Thoracic aorta (tissue), 2 donors: ENCODE data around the gene LDLRAD3. TPM values are rescaled to one million over a fixed set of nuclear protein-coding genes. Genes with fewer than 3 reads are reported as not detected.

Experiments used
- ATAC-seq: fragments of 150-250 bp; one replicate; pipeline ENCODE4 v1.8.0; 2017; ENCODE audit warnings: low read depth; ENCODE audit not compliant: insufficient number of reproducible peaks, low FRiP score
- DNase-seq: peaks from one replicate; pipeline ENCODE4 v3.0.0-alpha.2; 2020; ENCODE audit warnings: low spot score
- H3K27ac ChIP-seq, 2 donors: fragments of 200-600 bp; sonication (generic); 1 replicate in 1 of 2; 2 replicates in 1 of 2; pipeline ENCODE4 v1.5.1; 2016; ENCODE audit warnings: mild to moderate bottlenecking in 2 of 2, moderate library complexity in 2 of 2
- H3K27me3 ChIP-seq: fragments of 200-600 bp; sonication (generic); replicated peaks from 2 replicates; pipeline ENCODE4 v1.6.0; 2016; ENCODE audit warnings: mild to moderate bottlenecking; ENCODE audit not compliant: insufficient read depth
- H3K36me3 ChIP-seq: fragments of 200-600 bp; sonication (generic); one replicate; pipeline ENCODE4 v1.5.1; 2016
- H3K4me1 ChIP-seq, 2 donors: fragments of 200-600 bp; sonication (generic); 1 replicate in 1 of 2; 2 replicates in 1 of 2; pipeline versions ENCODE4 v1.5.1 to v1.6.0; 2016; ENCODE audit warnings: low read depth in 2 of 2, mild to moderate bottlenecking in 1 of 2; ENCODE audit not compliant: control insufficient read depth in 1 of 2
- H3K4me3 ChIP-seq: fragments of 200-600 bp; sonication (generic); 2 replicates; pipeline ENCODE4 v1.5.1; 2016; ENCODE audit warnings: mild to moderate bottlenecking
- H3K9me3 ChIP-seq: fragments of 200-600 bp; sonication (generic); 2 replicates; pipeline ENCODE4 v1.5.1; 2016
- CTCF ChIP-seq: fragments of 200-600 bp; sonication (generic); IDR thresholded peaks from one replicate; pipeline ENCODE4 v1.5.1; 2019; ENCODE audit warnings: antibody characterized with exemption
- total RNA-seq, 2 donors: library from RNA; depleted of rRNA; stranded (reverse); fragments of >200 nt; gene quantifications; one replicate each; pipeline versions ENCODE4 v1.1.0 to v1.2.3, GENCODE V29; 2016

LDLRAD3 gene
- total RNA-seq, 2 donors from 2014 or later: 6.1 to 17.2 TPM

GRCh38 chr11:36243641-36244040 lies 299.8 kb downstream of the LDLRAD3 start:
- DNase-seq (no peak), ATAC-seq (no peak)
- H3K4me1 ChIP-seq: no peaks in the 10 kb centered on the region
- no peak for TF ChIP-seq CTCF
- no peaks in the 10 kb centered on the region for H3K36me3 ChIP-seq
- H3K27ac ChIP-seq: no peak overlapping the region
- no peaks in the 10 kb centered on the region for H3K9me3 ChIP-seq
- no peak overlapping the region for H3K4me3 ChIP-seq
- H3K27me3 ChIP-seq: no peaks in the 10 kb centered on the region

- DNase-seq: no peak
- no peak for TF ChIP-seq CTCF
- Histone ChIP-seq H3K9me3 (no peaks in the 10 kb centered on the region), H3K4me3 (no peak overlapping the region), H3K27ac (no peak overlapping the region), H3K36me3 (no peaks in the 10 kb centered on the region), H3K27me3 (no peaks in the 10 kb centered on the region), H3K4me1 (no peaks in the 10 kb centered on the region)
- no peak for ATAC-seq
Measured at GRCh38 chr11:36247493-36247892, 303.6 kb downstream of the LDLRAD3 start.

GRCh38 chr11:36248436-36248835 lies 304.6 kb downstream of the LDLRAD3 start:
- Histone ChIP-seq H3K27ac (no peak overlapping the region), H3K27me3 (no peaks in the 10 kb centered on the region), H3K9me3 (no peaks in the 10 kb centered on the region), H3K4me3 (no peak overlapping the region), H3K36me3 (no peaks in the 10 kb centered on the region), H3K4me1 (no peaks in the 10 kb centered on the region)
- TF ChIP-seq CTCF: no peak
- DNase-seq (no peak), ATAC-seq (no peak)

GRCh38 chr11:36249246-36249645 lies 305.4 kb downstream of the LDLRAD3 start:
- TF ChIP-seq CTCF: no peak
- H3K27me3 ChIP-seq: no peaks in the 10 kb centered on the region

GRCh38 chr11:36251823-36252222 lies 308.0 kb downstream of the LDLRAD3 start:
- no peaks in the 10 kb centered on the region for H3K36me3 ChIP-seq
- H3K4me3 ChIP-seq: no peak overlapping the region
- no peaks in the 10 kb centered on the region for H3K27me3 ChIP-seq
- no peak for TF ChIP-seq CTCF
- H3K9me3 ChIP-seq: no peaks in the 10 kb centered on the region
- no peak for DNase-seq
- no peaks in the 10 kb centered on the region for H3K4me1 ChIP-seq
- ATAC-seq: no peak
- H3K27ac ChIP-seq: no peak overlapping the region

More at GRCh38 chr11:36249246-36249645, 305.4 kb downstream of the LDLRAD3 start:
- Histone ChIP-seq H3K36me3 (no peaks in the 10 kb centered on the region), H3K4me3 (no peak overlapping the region), H3K27ac (no peak overlapping the region), H3K4me1 (no peaks in the 10 kb centered on the region), H3K9me3 (no peaks in the 10 kb centered on the region)
- ATAC-seq (no peak), DNase-seq (no peak)
